Mesothelial cell of epicardium (in vitro differentiated cells): Measurements from ENCODE around the gene CRHR1. TPM values are rescaled to one million over a fixed set of nuclear protein-coding genes. Genes with fewer than 3 reads are reported as not detected.

Experiments used
- DNase-seq, 2 experiments: peaks; one replicate each; pipeline ENCODE4 v3.0.0; 2021; ENCODE audit warnings: low spot score in 2 of 2; ENCODE audit not compliant: unreplicated experiment in 2 of 2
- H3K27ac Mint-ChIP-seq: 2 replicates; pipeline ENCODE4 v1.8.0; 2021; ENCODE audit warnings: mixed read lengths
- H3K27me3 Mint-ChIP-seq: 2 replicates; pipeline ENCODE4 v1.8.0; 2021; ENCODE audit warnings: low read depth, mixed read lengths
- H3K36me3 Mint-ChIP-seq: 2 replicates; pipeline ENCODE4 v1.8.0; 2021; ENCODE audit warnings: mixed read lengths
- H3K4me1 Mint-ChIP-seq: 2 replicates; pipeline ENCODE4 v1.8.0; 2021; ENCODE audit warnings: mixed read lengths
- H3K4me3 Mint-ChIP-seq: 2 replicates; pipeline ENCODE4 v1.8.0; 2021; ENCODE audit warnings: mild to moderate bottlenecking, moderate library complexity, mixed read lengths
- H3K9me3 Mint-ChIP-seq: 2 replicates; pipeline ENCODE4 v1.8.0; 2021; ENCODE audit warnings: mixed read lengths
- total RNA-seq: library from RNA; stranded (reverse); gene quantifications from 3 replicates; pipeline ENCODE4 v1.2.1, GENCODE V29; 2021
- TF ChIP-seq, protein P1 (sequence below): fragments of 200-600 bp; sonication (generic); IDR thresholded peaks from one replicate; pipeline ENCODE4 v1.5.0; 2021; ENCODE audit warnings: antibody characterized with exemption; ENCODE audit not compliant: unreplicated experiment

CRHR1 gene
- total RNA-seq, 1 donor from 2014 or later: 0.36 TPM

DNA sequence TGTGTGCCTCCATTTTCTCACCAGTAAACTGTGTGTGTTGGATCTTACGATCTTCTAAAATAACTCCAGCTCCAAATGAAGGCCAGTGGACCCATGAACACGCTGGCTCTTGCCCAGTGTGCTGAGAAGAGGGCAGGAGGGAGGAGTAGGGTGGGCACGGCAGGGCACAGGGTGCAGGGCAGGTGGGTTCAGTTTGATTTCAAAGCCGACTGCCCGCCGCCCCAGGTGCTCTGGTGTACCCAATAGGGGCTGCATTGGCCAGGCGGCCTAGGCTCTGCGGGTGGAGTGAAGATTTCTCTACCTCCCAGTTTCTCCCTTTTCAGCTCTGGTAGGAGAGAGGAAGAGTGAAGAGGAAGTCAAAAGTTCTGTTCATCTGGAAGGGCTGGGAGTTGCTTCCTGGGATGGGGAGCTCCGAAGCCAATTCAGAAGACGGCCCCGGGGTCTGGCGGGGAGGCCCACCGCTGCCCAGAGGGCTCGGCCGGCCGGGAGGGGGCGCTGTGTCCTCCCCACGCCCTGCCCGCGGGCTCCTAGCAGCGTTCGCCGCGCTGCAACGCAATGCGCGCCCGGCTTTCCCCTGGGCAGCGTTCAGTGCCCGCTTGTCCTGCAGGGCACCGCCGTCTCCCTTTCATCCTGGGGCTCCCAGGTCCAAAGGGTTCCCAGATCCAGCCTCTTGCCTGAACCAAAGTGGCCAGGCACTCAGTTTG is 1.1 kb upstream of the CRHR1 start:
- H3K4me1 Mint-ChIP-seq: peaks cover 6% of the 10 kb centered on the region
- H3K36me3 Mint-ChIP-seq: no peaks in the 10 kb centered on the region
- no peaks in the 10 kb centered on the region for H3K9me3 Mint-ChIP-seq
- DNase-seq: peak in 1 of 2 experiments; percentile 70
- H3K27ac Mint-ChIP-seq: no peak overlapping the region
- H3K4me3 Mint-ChIP-seq: peak overlapping the region; percentile 70
- TF ChIP-seq, protein P1, sequence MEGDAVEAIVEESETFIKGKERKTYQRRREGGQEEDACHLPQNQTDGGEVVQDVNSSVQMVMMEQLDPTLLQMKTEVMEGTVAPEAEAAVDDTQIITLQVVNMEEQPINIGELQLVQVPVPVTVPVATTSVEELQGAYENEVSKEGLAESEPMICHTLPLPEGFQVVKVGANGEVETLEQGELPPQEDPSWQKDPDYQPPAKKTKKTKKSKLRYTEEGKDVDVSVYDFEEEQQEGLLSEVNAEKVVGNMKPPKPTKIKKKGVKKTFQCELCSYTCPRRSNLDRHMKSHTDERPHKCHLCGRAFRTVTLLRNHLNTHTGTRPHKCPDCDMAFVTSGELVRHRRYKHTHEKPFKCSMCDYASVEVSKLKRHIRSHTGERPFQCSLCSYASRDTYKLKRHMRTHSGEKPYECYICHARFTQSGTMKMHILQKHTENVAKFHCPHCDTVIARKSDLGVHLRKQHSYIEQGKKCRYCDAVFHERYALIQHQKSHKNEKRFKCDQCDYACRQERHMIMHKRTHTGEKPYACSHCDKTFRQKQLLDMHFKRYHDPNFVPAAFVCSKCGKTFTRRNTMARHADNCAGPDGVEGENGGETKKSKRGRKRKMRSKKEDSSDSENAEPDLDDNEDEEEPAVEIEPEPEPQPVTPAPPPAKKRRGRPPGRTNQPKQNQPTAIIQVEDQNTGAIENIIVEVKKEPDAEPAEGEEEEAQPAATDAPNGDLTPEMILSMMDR: peak; percentile 72
- H3K27me3 Mint-ChIP-seq: peaks cover 93% of the 10 kb centered on the region

DNA sequence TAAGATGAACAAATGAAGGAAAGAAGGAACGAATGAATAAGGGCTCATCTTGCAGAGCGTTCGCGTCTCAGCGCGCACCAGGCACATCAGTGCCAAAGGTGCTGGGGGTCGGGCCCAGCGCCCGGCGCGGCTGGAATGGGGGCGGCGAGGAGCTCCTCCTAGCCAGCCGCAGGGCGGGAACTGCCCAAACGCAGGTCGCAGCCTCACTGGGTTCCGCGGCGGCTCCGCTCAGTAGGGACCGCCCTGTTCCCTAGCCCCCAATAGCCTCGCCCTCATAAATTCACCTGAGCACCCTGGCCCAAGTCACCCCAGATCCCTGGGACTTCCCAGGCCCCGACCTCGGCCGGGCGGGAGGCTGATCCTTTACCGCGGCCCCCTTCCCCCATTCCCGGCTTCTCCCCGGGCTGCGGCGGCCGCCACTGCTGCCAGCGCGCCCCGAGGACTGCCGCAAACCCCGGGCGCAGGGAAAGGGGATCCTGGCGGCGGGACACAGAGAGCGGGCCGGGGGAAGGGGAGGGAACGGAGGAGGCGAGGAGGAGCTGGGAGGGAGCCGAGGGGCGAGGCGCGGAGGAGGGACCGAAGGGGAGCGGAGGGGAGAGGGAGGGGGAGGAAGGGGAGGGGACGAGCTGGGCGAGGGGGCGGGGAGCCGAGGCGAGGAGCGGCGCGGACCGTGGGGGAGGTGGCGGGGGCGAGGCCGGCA is 377 bp upstream of the CRHR1 start:
- Mint-ChIP-seq H3K9me3 (no peaks in the 10 kb centered on the region), H3K4me3 (peak overlapping the region; percentile 70), H3K36me3 (no peaks in the 10 kb centered on the region), H3K27ac (no peak overlapping the region), H3K27me3 (peaks cover 93% of the 10 kb centered on the region), H3K4me1 (peaks cover 6% of the 10 kb centered on the region)
- TF ChIP-seq, protein P1: no peak
- DNase-seq: peak; percentile 45 to 56

DNA sequence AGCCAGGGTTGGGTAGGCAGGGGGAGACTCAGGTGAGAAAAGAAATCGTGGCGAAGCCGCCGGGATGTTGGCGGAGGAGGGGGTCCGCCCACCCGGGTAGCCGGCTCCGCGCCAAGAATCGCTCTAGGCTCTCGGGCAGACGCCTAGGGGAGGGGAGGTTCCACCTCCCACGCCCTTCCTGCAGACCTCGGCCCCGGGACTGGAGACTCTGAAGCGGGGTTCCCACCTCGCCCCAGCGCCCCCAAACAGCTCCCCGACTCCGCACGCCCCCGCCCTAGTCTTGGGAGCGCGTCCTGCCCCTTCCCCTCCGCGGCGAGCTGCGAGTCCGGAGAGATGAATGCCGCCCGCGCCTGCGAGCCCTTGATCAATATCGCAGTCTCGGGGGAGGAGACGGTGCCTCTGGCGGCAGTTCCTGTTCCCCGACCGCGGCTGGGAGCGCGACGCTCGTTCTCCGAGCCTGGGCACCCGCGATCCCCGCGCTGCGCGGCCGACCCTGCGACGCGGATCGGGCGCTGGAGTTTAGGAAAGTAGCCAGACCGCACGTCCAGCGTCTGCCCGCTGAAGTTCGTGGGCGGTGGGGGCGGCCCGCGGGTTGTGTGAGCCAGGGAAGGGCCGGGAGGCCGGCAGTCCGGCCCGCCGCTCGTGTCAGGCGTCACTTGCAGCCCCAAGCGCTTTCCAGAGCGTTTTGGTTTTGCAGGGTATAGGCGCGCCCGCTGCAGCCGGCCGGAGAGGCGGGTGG is 790 bp downstream of the CRHR1 start:
- DNase-seq: peak in 1 of 2 experiments; percentile 58
- H3K36me3 Mint-ChIP-seq: no peaks in the 10 kb centered on the region
- H3K4me3 Mint-ChIP-seq: peak overlapping the region; percentile 64
- TF ChIP-seq, protein P1: no peak
- no peaks in the 10 kb centered on the region for H3K9me3 Mint-ChIP-seq
- H3K27me3 Mint-ChIP-seq: peaks cover 95% of the 10 kb centered on the region
- H3K4me1 Mint-ChIP-seq: peaks cover 7% of the 10 kb centered on the region
- H3K27ac Mint-ChIP-seq: no peak overlapping the region

DNA sequence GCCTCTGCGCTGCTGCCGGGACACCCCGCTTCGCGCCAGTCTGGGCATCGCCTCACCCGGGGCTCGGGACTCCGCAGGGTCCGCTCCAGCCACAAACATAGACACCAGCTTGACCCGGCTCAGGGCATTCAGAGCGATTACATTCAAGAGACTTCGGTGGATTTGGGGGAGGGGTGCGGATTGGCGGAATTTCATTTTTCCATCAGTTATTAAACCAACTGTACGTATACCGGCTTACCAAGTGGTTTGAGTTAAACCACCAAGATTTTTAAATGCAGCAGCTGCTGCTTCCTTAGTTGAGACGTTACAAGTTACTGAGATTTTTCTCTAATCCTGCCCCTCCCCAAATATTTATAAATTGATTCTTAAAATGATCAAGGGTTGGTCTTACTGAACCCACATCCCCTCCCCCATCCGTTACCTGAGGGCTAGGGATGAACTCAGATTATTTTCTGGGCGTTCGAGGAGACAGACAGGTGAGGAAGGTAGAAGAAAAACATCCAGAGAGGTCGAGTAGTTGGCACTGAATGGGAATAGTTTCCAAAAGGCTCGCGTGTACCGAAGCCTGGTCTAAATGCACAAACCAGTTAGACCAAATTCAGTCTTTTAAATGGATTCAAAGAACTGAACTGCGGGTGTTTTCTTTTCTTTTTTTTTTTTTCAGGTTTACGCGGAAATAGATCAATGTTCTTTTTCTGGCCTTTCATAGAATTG is 1.5 kb downstream of the CRHR1 start:
- H3K4me1 Mint-ChIP-seq: peaks cover 9% of the 10 kb centered on the region
- TF ChIP-seq, protein P1: no peak
- DNase-seq: no peak
- H3K27ac Mint-ChIP-seq: no peak overlapping the region
- H3K36me3 Mint-ChIP-seq: no peaks in the 10 kb centered on the region
- H3K27me3 Mint-ChIP-seq: peaks cover 95% of the 10 kb centered on the region
- peak overlapping the region; percentile 33 for H3K4me3 Mint-ChIP-seq
- H3K9me3 Mint-ChIP-seq: no peaks in the 10 kb centered on the region

DNA sequence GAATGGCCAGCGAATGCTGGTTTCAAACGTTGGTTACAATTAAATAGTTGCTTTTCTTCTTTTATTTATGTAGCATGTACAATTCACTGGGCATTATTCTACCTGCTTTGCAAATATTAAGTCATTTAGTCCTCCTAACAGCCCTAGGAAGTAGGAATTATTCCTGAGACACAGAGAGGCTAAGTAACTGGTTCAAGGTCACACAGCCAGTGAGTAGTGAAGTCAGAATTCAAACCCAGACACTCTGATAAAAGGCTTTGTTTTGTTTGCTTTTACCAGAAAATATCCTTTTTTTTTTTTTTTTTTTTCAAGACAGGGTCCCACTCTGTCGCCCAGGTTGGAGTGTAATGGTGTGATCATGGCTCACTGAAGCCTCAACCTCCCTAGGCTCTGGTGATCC is 2.2 kb downstream of the CRHR1 start:
- no peaks in the 10 kb centered on the region for H3K36me3 Mint-ChIP-seq
- no peak overlapping the region for H3K27ac Mint-ChIP-seq
- no peaks in the 10 kb centered on the region for H3K9me3 Mint-ChIP-seq
- DNase-seq: no peak
- H3K27me3 Mint-ChIP-seq: peaks cover 95% of the 10 kb centered on the region
- TF ChIP-seq, protein P1: no peak
- no peak overlapping the region for H3K4me3 Mint-ChIP-seq
- H3K4me1 Mint-ChIP-seq: peaks cover 11% of the 10 kb centered on the region
